ENCODE measurements around the gene GNB1. TPM values are rescaled to one million over a fixed set of nuclear protein-coding genes. Genes with fewer than 3 reads are reported as not detected.

Gene GNB1
- total RNA-seq, 4 donors from 2014 or later: 150 to 191 (median 159) TPM

- DNase-seq (ENCODE audit: low spot score in 2 of 2): no peak
- Histone ChIP-seq H3K4me1 (peaks cover 0 to 45% (median 36%) of the 10 kb centered on the region in 4 donors), H3K27me3 (peaks cover 0 to 18% of the 10 kb centered on the region in 2 donors), H3K36me3 (no peaks in the 10 kb centered on the region), H3K4me3 (no peak overlapping the region), H3K27ac (peak overlapping the region in 2 of 4 donors; percentile 15 to 65), H3K9me3 (no peaks in the 10 kb centered on the region)
- 78 to 86% methylated on average over 1 to 2 of the region's 2 CpGs for WGBS, 2 donors
- TF ChIP-seq CTCF (IDR thresholded peaks at IDR 0.05) (no peak), EP300 (IDR thresholded peaks at IDR 0.05) (no peak), POLR2A (IDR thresholded peaks at IDR 0.05) (no peak)
Measured at GRCh38 chr1:1893997-1894353, 3.1 kb upstream of the GNB1 start.

GRCh38 chr1:1893291-1893985 is 2.6 kb upstream of the GNB1 start:
- no peaks in the 10 kb centered on the region for H3K9me3 ChIP-seq
- TF ChIP-seq EP300 (IDR thresholded peaks at IDR 0.05) (no peak), POLR2A (IDR thresholded peaks at IDR 0.05) (no peak)
- no peaks in the 10 kb centered on the region for H3K36me3 ChIP-seq
- peaks cover 0 to 50% (median 40%) of the 10 kb centered on the region in 4 donors for H3K4me1 ChIP-seq
- no peak for DNase-seq (ENCODE audit: low spot score in 2 of 2)
- H3K27ac ChIP-seq: peak overlapping the region in 1 of 4 donors; percentile 65
- H3K27me3 ChIP-seq: peaks cover 0 to 18% of the 10 kb centered on the region in 2 donors
- H3K4me3 ChIP-seq: no peak overlapping the region
- 85 to 87% methylated on average over 19 of the region's 19 CpGs for WGBS, 2 donors

GRCh38 chr1:1892763-1893120 is 1.9 kb upstream of the GNB1 start:
- no peak for DNase-seq (ENCODE audit: low spot score in 2 of 2)
- Histone ChIP-seq H3K9me3 (no peaks in the 10 kb centered on the region), H3K27ac (peak overlapping the region in 3 of 4 donors; percentile 90 to 98 (median 92)), H3K27me3 (peaks cover 0 to 18% of the 10 kb centered on the region in 2 donors), H3K4me1 (peaks cover 0 to 57% (median 46%) of the 10 kb centered on the region in 4 donors), H3K4me3 (peak overlapping the region in 1 of 4 donors; percentile 87), H3K36me3 (no peaks in the 10 kb centered on the region)
- no peak for TF ChIP-seq EP300 (IDR thresholded peaks at IDR 0.05)
- WGBS, 2 donors: 75 to 77% methylated on average over 7 of the region's 7 CpGs

- no peak for DNase-seq (ENCODE audit: low spot score in 2 of 2)
- WGBS, 2 donors: 60 to 70% methylated on average over 21 of the region's 21 CpGs
- no peak for TF ChIP-seq POLR2A (IDR thresholded peaks at IDR 0.05)
- TF ChIP-seq CTCF (IDR thresholded peaks at IDR 0.05): no peak
- TF ChIP-seq EP300 (IDR thresholded peaks at IDR 0.05): no peak
- Histone ChIP-seq H3K9me3 (no peaks in the 10 kb centered on the region), H3K27ac (peak overlapping the region; percentile 90 to 98 (median 95)), H3K4me1 (peaks cover 0 to 63% (median 50%) of the 10 kb centered on the region in 4 donors), H3K27me3 (peaks cover 0 to 18% of the 10 kb centered on the region in 2 donors), H3K36me3 (no peaks in the 10 kb centered on the region), H3K4me3 (peak overlapping the region; percentile 73 to 87 (median 80))
Measured at GRCh38 chr1:1892079-1892762, 1.3 kb upstream of the GNB1 start.

- Histone ChIP-seq H3K9me3 (no peaks in the 10 kb centered on the region), H3K27me3 (peaks cover 0 to 18% of the 10 kb centered on the region in 2 donors), H3K4me1 (peaks cover 0 to 70% (median 52%) of the 10 kb centered on the region in 4 donors), H3K27ac (peak overlapping the region; percentile 90 to 98 (median 95)), H3K36me3 (no peaks in the 10 kb centered on the region), H3K4me3 (peak overlapping the region; percentile 73 to 87 (median 80))
- peak in 1 of 2 donors; percentile 62 for DNase-seq (ENCODE audit: low spot score in 2 of 2)
- 0 to 9% methylated on average over 14 to 21 of the region's 59 CpGs for WGBS, 2 donors
- TF ChIP-seq CTCF (IDR thresholded peaks at IDR 0.05) (no peak), POLR2A (IDR thresholded peaks at IDR 0.05) (no peak), EP300 (IDR thresholded peaks at IDR 0.05) (peak in 1 of 2 donors; percentile 44)
Measured at GRCh38 chr1:1891349-1892078, 627 bp upstream of the GNB1 start.

Measured in tibial nerve (tissue), 4 donors.